Right forelimb (tissue), 1 donor: Measurements from ENCODE around the gene ATP1B4.

Source experiments
- DNase-seq: peaks from one replicate; pipeline ENCODE4 v3.0.0-alpha.2; 2018

ATP1B4 gene

GRCh38 chrX:120377179-120377578 lies 15.3 kb downstream of the ATP1B4 start:
- no peak for DNase-seq

DNA sequence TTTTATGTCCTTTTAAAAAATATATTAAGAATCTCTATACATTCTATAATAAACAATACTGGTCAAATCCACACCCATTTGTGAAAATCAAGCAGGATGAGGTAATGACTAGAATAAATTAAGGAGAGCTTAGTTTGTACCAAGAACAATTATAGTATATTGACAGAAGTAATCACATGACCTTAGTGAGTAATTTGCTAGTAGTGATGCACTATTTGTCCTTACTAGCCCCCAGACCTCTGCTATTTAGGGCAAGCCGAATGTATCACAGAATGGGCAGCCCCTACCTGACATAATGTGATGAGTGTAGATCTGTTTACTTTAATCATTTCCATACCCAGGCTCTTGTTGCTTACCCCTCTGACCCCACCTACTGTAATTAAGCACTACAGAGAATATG lies 15.8 kb downstream of the ATP1B4 start:
- no peak for DNase-seq

DNA sequence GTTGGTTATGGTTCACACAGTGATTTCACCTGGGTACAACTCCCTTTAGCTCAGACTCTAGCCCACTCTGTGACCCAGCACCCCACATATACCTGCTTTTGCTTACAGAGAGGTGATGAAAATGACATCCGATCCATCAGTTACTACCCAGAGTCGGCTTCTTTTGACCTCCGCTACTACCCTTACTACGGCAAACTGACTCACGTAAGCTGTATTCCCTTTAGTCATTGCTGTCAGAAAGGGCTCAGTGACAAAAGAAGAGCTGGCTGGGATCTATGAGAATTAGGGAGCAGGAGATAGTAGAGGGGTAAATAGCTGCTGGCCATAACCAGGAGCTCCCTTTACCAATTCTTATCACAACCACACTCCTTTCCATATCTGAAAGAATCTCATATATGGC lies 16.7 kb downstream of the ATP1B4 start:
- DNase-seq = no peak

GRCh38 chrX:120379937-120380681 lies 18.2 kb downstream of the ATP1B4 start:
- DNase-seq = no peak

- DNase-seq = no peak
These were observed 18.8 kb downstream of the ATP1B4 start for GRCh38 chrX:120380699-120381098.

- DNase-seq = no peak
These were observed 39.4 kb downstream of the ATP1B4 start for GRCh38 chrX:120401301-120401700.

- no peak for DNase-seq
These were observed 40.5 kb downstream of the ATP1B4 start for GRCh38 chrX:120402369-120402768.

GRCh38 chrX:120406638-120407037 lies 44.7 kb downstream of the ATP1B4 start:
- DNase-seq = no peak

DNA sequence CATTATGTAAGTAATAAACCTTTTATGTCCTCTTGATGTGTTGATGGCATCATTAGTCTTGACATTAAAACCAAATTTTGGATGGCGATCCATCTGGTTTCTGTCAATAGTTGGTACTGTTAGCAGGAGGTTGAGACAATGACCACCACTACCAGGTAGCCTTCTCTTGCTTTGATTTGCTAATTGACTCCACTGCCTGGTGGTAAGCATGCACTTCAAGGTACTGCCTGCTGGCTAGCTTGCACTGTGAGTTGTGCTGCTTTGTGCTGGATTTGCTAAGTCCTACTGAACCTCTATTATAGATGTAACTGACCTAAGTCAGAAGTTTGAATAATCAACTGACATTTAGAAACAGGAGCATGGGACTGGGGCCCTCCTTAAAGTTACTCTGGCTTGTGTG lies 46.3 kb downstream of the ATP1B4 start:
- DNase-seq = no peak

DNA sequence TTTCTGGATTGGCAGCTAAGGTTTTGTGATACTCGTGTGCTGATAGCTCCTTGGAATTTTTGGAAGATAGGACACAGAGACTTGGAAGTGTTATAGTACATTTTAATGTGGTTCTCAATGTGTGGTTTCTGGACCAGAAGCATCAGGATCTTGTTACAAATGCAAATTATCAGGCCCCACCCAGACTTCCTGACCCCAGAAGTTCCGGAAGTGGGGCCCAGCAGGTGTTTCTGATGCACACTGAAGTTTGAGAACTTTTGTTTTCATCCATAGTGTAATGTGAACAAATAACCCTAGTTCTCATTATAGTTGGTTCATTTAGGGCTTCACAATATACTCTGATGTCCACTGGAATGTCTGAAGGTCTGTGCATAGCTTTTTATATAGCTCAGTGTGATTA lies 57.6 kb downstream of the ATP1B4 start:
- DNase-seq = no peak

DNA sequence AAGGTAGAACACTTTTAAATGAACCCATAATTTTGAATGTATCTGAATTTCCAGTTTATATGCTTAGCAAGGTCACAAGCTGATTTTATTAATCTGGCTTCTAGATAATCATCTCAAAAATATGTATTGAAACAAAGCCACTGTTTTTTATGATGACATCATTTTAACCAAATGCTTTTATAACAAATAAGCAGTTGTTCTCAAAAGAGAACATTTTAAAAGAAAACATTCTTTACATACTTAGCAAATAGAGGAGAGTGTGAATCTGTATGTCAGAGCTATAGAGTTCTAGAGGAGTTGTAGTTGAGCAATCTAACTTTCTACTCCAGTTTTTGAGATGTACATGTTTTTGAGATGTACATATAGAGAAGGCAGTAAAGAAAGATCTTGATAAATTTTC lies 64.7 kb downstream of the ATP1B4 start:
- no peak for DNase-seq

GRCh38 chrX:120428309-120428708 lies 66.4 kb downstream of the ATP1B4 start:
- no peak for DNase-seq

- no peak for DNase-seq
These were observed 68.1 kb downstream of the ATP1B4 start for GRCh38 chrX:120429776-120430540.
